Activated CD4-positive, alpha-beta T cell treated with anti-CD3 and anti-CD28 coated beads, Interleukin-2, amount 10 ng/mL, durations not matched to agents 24 days and 14 days (primary cell): ENCODE data around the gene ZDHHC7. TPM values are rescaled to one million over a fixed set of nuclear protein-coding genes. Genes with fewer than 3 reads are reported as not detected.

ENCODE experiments used
- DNase-seq: peaks from one replicate; pipeline ENCODE4 v3.0.0; 2022
- H3K27ac Mint-ChIP-seq: one replicate; pipeline ENCODE4 v1.8.0; 2022; ENCODE audit warnings: mild to moderate bottlenecking, mixed read lengths
- H3K27me3 Mint-ChIP-seq: one replicate; pipeline ENCODE4 v1.8.0; 2022; ENCODE audit warnings: mixed read lengths
- H3K36me3 Mint-ChIP-seq: one replicate; pipeline ENCODE4 v1.8.0; 2022; ENCODE audit warnings: low read depth, mild to moderate bottlenecking, mixed read lengths
- H3K4me1 Mint-ChIP-seq: one replicate; pipeline ENCODE4 v1.8.0; 2021; ENCODE audit warnings: mixed read lengths
- H3K4me3 Mint-ChIP-seq: one replicate; pipeline ENCODE4 v1.8.0; 2022; ENCODE audit warnings: mild to moderate bottlenecking, moderate library complexity, mixed read lengths
- H3K9me3 Mint-ChIP-seq: one replicate; pipeline ENCODE4 v1.8.0; 2021; ENCODE audit warnings: mixed read lengths
- intact Hi-C: fragments of 100-400 bp; cut with micrococcal nuclease; formaldehyde crosslinking; loops from one replicate; pipeline ENCODE4 v1.15.1; 2023
- total RNA-seq: library from RNA; stranded (reverse); gene quantifications from 2 replicates; pipeline ENCODE4 v1.2.3, GENCODE V29; 2022

Gene ZDHHC7
- total RNA-seq, 1 donor from 2014 or later = 30.8 TPM

DNA sequence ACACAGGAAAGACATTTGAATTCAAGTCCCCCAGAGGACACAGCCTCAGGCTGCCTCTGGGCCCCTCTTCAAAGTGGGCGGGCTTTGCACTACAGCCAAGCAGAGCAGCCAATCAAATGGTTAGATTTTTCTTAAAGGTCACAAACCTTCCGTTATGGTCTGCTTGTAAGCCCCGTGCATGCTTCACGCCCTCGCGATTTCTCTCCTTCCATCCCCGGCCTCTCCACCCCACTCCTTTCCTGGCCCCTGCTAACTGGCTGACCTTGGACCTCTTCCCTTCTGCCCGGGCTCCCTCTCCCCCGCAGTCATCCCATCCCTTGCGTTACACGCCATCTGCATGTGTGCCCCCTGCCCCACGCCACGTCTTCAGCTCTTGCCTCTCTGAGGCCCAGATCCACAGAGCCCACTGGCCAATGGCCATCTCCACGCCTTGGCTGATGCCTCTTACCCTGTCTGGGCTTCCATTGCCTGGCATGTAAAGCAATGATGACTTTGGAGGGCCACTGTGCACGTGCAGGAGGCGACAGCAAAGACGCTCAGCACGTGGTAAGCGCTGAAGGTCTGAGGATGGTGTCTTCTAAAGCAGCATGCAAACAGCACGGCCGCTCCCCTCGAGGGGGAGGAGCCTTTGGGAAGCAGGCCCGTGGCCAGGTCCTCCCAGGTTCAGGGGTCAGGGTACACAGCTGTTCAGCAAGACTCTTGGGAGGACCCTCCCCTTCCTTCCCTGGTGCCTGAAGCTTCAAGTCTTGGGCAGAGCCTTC, 86.8 kb downstream of the ZDHHC7 start:
- Mint-ChIP-seq H3K9me3 (no peaks in the 10 kb centered on the region), H3K36me3 (no peaks in the 10 kb centered on the region), H3K27ac (no peak overlapping the region), H3K4me1 (no peaks in the 10 kb centered on the region), H3K4me3 (no peak overlapping the region), H3K27me3 (no peaks in the 10 kb centered on the region)
- intact Hi-C loops = loop anchor here (1.0 kb wide), 2 partner anchors 28 to 46 kb away; no protein-coding TSS in a partner anchor
- no peak for DNase-seq

Other genes starting within 250 kb of the ZDHHC7 start
- gene CRISPLD2, start 191.6 kb downstream of the ZDHHC7 start, total RNA-seq = 0.19 and 0.26 TPM in 2 replicates
- gene KIAA0513, start 16.3 kb upstream of the ZDHHC7 start, total RNA-seq = 10.6 and 12.1 TPM in 2 replicates
- not detected in 2 replicates for gene CIBAR2, start 100.9 kb upstream of the ZDHHC7 start, total RNA-seq